Activated CD4-positive, CD25-positive, alpha-beta regulatory T cell treated with anti-CD3 and anti-CD28 coated beads, Interleukin-2, amount 50 U/mL, for 72 hours (primary cell): Measurements from ENCODE around the gene GMDS.

ENCODE experiments used
- DNase-seq: peaks from one replicate; pipeline ENCODE4 v3.0.0; 2021

The GMDS gene

DNA sequence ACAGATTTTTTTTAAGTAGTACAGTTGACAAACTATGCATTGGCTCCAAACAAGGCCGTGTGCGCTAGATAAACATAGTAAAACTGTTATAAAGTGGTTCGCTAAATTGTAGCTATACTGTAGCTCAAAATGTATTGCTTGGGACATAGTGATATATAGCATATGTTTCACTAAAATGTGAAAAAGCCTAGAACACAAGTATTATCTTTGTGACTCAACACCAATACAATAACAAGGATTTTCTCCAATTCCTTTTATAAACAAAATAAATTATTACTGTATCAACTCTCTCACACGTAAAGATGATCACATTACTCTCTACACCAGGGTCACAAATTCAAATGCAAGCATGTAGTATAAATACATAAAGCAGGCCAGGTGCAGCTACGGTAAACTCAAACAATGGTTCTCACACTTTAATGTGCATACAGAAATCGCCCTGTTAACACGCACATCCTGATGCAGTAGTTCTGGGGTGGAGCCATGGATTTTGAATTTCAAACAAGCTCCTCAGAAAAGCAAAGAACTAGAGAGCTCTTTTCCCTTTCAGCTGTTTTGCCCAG, 214.6 kb downstream of the GMDS start:
- no peak for DNase-seq

DNA sequence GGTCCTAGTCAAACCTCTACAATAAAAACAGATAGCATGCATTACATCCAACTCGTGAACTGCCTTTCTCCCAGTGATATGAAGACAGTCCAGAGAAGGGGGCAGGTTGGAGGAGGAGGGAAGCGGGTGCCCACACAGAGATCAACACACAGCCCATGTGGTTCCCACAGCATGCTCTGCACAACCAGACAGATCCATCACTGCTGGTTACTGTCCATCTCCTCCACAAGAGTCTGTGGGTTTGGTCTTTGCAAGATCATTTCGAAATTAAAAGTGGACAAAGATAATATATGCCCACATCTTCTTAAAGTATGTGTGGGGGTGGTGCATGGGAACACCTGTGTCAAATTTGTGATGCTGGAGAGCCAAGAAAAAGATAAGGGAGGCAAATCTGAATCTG, 215.5 kb downstream of the GMDS start:
- no peak for DNase-seq

DNA sequence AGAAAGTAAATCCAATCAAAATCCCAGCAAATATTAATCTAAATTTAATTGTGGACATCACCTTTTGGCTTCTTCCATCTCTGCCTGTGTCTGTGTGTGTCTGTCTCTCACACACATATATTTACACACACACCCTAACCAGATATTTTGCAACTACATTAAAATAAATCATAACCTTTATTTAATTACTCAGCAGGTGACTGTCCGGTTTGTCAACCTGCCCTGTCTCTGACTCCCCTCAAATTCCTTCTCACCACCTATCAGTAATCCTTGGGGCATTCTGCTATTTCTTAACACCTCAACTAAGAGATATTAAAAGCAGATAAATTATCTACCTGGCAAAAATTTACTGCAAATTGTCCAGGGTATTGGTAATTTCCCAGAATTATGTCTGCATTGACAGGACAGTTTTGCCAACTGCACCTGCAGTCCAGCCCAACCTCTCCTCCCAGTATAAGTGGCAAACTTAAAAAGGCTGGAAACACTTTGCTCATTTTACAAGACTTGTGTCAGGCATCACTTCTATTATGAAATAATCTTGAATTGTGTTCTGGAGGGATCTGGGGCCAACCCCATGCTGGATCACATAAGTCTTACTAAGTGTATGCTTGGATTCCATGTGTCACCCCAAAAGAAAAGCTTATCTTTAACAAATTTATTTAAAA, 216.1 kb downstream of the GMDS start:
- no peak for DNase-seq

DNA sequence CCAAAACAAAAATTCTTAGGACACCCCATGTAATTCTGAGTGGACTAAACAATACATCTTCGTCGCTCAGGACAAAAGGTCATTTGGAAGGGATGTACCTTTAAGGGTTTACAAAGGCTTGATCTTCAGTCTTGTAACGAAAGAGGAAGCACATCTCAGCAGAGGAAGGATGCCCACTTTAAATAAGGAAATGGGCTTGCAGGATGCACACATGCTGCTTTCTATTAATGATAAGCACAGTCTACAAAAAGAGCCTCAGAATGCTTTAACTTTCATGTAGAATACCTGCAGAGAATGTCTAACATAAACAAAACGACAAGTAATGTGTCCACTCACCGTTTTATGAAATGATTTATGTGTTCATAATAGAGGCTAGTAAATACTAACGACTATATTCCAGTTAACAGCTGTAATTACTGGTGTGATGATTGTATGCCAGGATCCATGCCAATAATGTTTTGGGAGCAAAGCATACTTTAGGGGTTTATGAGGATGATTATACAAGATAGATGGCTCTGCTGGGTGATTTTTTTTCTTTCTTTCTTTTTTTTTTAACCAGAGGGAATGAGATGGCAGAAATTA, 216.9 kb downstream of the GMDS start:
- DNase-seq: no peak

DNA sequence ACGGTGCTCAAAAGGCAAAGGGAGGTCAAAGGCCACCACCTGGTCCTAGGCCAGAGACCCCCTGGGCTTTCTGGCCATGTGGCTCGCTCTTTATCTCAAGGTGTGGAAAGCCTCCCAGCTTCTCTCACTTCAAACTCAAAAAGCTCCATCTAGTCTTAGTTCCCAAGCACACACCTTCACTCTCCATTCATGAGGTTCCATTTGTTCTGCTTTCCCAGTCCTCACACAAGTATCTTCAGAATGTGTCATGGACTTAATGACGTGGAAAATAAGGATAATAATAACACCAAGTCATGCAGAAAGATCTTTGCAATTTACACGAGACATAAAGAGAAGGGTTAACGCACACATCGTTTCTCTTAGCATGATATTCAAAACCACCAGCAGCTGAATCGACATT, 219.3 kb downstream of the GMDS start:
- DNase-seq: no peak

DNA sequence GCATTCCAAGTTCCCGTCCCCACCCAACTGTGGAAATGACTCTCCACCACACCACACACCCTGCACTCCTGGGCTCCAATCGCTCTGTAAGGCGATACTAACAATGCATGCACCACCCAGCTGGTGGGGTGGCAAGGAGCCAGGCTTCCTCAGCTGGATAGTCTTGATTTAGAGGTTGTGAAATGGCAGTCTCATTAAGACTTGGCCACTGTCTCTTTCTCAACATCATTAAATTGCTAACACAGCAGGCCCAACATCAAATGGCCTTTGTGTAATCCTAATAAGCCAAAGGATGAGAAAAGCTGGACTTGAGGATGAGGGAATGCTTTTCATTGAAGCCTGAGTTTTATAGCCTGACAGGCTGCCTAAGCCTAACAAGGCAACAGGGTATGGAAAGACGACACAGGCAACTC, 223.7 kb downstream of the GMDS start:
- DNase-seq: no peak

DNA sequence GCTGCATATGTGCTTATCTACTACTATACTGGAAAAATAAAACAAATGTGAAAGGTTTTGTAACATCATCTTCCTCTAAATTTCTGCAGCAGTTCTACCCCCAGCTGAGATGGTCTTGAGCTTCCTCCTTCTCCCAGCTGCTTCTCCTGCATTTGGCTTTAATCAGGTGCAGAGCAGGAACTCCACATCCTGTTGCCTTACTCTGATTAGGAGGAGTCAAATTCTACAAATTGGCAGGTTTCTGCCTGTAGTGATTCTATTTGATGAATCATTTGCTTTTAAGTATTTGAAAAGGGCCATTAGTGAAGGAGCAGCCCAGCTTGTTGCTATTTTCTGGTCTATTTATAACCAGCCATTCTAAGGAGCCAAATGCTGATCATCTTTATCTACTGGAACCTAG, 224.5 kb downstream of the GMDS start:
- DNase-seq: no peak

DNA sequence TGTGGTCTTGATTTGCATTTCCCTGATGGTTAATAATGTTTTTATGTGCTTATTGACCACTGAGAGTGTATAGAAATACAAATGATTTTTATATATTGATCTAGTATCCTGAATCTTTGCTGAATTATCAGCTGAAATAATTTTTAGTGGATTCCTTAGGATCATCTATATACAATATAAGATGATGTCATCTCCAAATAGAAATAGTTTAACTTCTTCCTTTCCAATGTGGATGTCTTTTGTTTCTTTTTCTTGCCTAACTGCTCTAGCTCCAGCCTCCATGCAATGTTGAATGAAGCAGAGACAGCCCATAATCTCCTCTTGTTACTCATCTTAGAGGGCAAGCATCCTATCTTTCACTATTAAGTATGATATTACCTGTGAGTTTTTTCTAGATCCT, 226.4 kb downstream of the GMDS start:
- no peak for DNase-seq

DNA sequence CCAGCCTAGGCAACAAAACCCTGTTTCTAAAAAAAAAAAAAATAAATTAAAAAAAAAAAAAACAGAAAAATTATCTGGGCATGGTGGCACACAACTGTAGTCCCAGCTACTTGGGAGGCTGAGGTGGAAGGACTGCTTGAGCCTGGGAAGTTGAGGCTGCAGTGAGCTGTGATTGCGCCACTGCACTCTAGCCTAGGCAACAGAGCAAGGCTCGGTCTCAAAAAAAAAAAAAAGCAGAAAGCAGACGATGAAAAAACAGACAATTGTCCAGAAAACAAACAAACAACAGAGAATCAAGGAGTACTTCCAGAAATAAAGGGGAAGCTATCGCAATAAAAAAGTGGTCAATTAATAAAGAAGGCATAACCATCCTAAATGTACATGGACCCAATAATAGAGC, 229.4 kb downstream of the GMDS start:
- no peak for DNase-seq

DNA sequence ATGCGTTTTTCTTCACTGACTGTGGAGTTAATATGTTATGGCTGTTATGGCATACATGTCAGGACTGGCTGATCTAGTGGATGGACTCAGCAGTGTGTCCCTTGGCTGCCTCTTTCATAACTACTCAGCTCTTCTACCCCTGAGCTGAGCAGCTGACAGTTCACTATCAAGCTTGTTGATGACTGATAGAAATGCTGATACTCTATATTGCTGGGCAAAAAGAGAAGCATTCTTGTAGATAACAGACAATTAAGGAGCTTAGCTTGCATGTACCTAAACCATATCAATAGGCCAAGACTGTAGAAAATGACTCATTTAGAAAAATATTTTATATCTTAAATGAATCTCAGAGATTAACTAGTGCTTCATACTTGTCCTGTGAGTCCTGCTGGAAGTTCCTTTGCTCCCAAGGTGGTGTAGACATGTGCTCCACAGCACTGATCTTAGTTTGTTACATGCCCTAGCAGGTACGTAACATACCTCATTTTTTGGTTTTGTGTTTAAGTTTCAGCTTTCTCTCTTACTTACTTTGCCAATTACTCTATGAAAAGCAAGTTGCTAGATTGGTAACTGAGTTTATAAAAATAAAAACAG, 236.9 kb downstream of the GMDS start:
- no peak for DNase-seq

DNA sequence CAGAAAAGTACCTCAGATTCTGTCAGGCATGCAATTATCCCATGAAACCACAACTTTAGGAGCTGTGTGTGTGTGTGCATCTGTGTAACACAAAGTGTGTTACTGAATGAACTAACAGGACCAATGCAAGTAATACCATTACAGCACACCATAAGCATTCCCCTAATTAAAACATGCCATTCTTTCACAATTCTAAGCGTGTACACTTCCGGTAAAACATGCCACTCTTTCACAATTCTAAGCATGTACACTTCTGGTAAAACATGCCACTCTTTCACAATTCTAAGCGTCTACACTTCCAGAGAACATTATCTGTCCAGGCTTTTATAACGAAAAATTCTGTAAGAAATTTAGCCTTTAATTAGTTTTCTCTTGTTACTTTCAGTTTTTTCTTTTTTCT, 238.2 kb downstream of the GMDS start:
- no peak for DNase-seq

DNA sequence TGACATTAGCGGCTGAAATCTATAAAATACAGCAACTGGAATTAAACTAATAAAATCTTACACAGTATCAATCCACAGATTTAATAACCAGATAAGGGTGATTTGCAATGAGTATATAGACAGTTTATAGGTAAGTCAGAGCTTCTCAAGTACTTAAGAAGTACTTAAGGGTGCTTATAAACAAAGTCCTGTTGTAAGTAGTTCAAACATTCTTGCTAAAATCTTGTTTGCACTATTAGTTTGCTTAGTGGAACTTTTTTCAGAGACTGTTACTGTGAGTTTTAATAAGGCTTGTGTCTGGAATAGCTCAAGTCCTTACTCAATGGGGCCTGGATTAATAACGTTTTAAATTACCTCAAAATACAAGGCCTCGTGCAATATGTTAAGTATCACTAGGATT, 240.5 kb downstream of the GMDS start:
- DNase-seq: no peak

DNA sequence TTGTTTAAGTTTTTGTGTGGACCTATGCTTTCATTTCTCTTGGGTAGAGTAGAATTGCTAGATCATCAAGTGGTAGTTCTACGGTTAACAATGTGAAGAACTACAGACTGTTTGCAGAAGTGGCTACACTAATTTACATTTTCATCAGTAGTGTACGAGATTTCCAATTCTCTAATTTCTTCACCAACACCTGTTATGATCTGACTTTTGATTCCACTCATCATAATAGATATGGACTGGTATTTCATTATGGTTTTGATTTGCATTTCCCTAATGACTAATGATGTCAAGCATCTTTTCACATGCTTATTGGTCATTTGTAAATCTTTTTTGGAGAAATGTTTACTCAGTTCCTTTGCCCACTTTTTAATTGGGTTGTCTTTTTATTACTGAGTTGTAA, 244.4 kb downstream of the GMDS start:
- no peak for DNase-seq

DNA sequence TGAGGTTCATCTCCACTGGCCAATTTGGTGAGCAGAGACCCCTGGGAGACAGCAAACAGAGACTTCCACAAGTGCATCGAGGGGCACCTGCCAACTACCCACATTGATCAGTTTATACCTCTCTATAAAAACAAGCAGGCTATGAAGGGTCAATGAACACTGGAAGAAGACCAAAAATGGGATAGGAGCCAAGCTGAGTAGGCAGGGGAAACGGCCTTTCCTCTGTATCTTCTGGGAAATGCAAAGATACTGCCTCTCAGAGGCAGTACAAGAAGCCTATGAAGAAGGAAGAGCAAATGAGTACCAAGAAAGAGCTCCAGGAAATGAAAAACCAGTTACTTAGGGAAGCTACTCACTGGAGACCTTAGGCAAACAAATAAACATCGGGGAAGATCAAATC, 247.7 kb downstream of the GMDS start:
- no peak for DNase-seq

DNA sequence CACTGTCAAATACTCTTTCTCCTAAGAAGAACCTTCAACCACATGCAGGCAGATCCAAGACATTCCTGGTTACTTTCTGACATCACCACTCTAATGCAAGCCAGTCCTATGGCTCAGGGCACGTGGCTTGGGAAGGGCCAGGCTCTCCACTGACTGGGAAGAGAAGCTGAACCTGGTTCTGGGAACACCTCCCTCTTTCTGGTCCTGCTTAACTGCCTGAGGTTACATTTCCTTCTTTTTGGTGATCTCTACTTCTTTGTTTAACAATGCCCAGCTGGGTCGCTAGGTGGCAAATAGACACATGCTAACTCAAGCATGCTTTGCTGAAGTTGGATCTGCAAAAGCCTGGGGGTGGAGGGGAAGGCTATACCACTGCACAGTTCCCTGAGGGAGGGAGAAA, 249.8 kb downstream of the GMDS start:
- DNase-seq: no peak

DNA sequence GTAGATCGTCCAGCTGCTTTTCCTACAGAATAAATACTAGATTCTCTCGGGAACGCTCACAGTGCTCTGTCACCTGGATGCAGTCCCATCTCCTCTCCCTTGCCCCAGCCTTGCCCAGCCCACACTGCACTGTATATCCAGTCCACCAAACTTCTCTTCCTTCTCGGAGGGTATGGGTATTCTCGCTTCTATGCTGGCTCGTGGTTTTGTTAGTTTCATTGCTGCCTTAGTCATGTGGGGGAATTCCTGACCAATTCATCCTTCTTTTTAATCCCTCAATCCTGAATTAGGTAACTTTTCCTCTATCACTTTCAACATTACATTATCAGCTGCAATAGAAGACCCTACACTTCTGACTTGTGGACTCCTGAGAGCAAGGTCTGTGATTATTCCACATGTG, 252.4 kb downstream of the GMDS start:
- DNase-seq: no peak

DNA sequence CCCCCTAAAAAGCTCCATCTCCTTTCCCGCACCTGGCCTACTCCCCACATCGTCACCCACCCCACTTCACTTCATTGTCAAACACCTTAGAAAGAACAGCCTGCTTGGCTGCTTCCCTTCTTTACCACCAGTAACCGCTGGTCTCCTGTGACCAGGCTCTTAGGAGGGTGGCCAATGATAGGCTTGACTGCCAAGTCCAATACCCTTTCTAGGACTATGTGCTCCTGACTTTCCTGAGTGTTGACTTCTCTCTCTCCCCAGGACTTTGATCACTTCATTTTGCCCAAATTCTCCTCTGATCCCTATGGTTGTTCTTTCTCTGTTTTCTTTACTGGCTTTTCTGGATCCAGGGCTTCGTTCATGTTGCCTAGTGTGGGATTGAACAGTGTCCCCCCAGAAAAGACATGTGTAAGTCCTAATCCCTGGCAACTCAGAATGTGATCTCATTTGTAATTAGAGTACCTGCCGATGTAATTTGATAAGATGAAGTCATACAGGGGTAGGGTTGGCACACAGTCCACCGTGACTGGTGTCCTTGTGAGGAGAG, 254.0 kb downstream of the GMDS start:
- no peak for DNase-seq

DNA sequence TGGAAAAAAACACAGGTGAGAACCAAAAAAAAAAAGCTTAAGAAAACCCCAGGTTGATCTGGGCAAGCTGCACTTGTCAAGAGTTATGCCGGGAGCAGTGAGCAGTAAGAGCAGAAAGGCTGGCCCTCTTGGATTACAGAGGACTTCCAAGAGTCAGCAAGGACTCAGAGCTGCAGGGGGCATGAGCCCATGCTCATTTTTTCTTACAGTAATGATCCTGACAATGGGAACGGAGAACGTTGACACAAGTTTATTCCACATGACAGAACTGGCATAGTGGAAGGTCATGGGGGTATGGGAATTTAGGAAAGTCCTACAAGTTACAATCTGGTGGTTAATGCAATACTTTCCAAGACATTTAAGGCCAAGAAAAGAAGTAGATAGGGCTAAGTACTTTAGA, 256.6 kb downstream of the GMDS start:
- DNase-seq: no peak

DNA sequence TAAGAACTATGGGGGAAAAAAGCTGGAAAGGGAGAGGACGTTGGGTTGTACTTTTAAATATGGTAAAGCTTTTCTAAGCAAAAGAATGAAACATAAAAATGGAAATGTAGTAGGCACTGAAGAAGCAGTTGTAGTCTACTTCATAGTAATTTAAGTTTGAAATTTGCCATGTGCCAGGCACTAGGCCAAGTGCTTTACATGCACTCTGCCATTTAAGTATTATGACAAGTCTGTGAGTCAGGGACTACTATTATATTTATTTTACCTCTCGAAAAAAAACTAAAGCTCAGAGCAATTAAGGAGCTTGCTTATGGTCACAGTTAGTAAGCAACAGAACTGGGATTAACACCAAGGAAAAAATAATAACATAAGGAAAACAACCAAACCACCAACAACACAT, 257.8 kb downstream of the GMDS start:
- DNase-seq: no peak

DNA sequence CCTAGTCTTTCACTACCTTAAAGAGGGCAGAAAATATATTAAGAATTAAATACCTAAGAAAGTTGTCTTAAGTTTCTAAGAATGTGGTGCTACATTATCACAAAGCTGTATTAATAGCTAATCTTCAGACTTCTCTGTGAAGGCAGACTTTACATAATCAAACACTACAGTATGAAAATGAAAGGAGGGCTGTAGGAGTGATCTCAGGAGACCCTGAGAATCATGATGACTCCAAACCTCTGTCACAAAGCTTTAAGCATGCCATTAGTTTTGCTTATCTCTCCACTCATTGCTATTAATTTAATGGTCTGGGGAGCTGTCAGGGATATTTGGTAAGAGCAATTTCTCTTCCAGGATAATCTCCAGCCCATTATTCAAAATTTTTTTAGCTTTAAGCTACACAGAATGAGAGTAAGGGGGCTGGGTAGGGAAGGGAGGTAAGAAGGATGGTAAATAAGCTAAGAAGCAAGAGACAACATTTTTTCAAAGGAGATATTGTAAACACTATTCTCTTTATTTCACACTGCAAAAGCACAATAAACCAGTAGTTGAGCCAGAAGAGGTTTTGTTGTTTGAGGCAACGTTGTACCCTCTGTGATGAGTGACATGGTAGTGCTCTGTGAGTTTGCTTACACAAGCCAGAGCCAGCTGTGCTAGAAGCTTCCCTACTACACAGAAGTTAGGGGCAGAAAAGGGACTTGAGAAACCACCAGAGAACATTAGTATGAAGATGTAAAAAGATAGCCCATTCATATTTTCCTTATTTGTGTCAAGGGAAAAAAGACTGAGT, 258.8 kb downstream of the GMDS start:
- no peak for DNase-seq

DNA sequence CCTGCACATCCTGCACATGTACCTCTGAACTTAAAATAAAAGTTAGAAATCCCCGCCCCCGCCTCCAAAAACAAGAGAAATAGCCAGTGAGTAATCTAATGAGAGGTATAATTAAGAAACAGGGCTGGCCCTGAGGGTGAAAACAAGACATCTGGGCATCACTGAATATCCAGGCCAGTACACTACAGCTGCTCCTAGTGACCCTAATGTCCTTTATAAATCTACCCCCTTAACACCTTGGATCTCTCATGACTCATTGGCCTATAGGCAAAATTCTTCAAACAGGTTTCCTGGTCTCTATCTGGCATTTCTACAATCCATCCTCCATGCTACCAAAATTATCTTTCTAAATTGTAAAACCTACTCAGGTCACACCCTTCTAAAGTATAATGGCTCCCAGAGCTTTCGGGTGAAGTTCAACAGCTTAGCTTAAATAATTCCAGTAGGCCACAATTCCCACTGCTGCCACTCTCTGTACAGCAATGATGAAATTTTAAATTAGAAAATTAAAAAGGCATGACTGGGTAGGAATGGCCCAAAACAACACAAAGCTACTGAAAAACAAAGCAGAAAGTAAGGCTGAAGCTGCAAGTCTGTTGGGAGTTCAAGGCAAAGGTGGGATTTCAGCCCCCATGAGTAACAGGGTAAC, 260.9 kb downstream of the GMDS start:
- no peak for DNase-seq

DNA sequence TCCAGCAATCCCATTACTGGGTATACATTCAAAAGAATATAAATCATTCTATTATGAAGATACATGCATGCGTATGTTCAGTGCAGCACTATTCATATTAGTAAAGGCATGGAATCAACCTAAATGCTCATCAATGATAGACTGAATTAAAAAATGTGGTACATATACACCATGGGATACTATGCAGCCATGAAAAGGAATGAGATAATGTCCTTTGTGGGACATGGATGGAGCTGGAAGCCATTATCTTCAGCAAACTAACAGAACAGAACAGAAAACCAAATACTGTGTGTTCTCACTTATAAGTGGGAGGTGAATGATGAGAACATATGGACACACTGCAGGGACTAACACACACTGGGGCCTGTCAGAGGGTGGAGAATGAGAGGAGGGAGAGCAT, 261.6 kb downstream of the GMDS start:
- no peak for DNase-seq

DNA sequence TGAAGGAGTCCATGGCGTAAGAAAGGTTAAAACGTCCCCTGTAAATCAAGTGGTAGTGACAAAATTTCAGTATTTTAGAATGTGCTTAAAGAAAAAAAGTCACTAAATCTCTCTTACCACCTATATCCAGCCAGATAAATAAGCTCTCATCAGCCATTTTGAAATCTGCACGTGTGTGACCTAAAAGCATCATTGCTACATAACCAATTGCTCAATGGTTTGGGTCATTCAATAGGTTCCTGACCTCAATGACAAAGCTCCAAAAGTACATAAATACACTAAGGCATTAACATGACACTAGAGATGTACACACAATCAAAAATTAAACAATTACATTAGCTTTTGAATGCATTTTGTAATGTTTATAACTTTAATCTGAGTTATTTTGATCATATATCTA, 272.4 kb downstream of the GMDS start:
- DNase-seq: no peak
